CD4-positive, CD25-positive, alpha-beta regulatory T cell (primary cell): ENCODE data around the gene EHMT1. TPM values are rescaled to one million over a fixed set of nuclear protein-coding genes. Genes with fewer than 3 reads are reported as not detected.

Source experiments
- ATAC-seq, 2 donors: fragments of 150-1000 bp; cut with Tn5 transposase; one replicate each; pipeline ENCODE4 v1.10.0; 2021; ENCODE audit warnings: low read depth in 2 of 2, moderate number of reproducible peaks in 2 of 2, moderate library complexity in 1 of 2
- DNase-seq, 3 donors: peaks; one replicate each; pipeline versions ENCODE4 v3.0.0 to v3.0.0-alpha.2; 2012 to 2022; ENCODE audit warnings: mixed read lengths in 1 of 3
- H3K27ac ChIP-seq: one replicate; pipeline ENCODE4 v1.7.0; 2013; ENCODE audit warnings: mild to moderate bottlenecking, low read length; ENCODE audit not compliant: insufficient read depth, poor library complexity, severe bottlenecking
- H3K27me3 ChIP-seq: one replicate; pipeline ENCODE4 v1.7.0; 2013; ENCODE audit warnings: low read length; ENCODE audit not compliant: control insufficient read depth, insufficient read depth
- H3K36me3 ChIP-seq: one replicate; pipeline ENCODE4 v1.7.0; 2013; ENCODE audit warnings: mild to moderate bottlenecking, low read length, moderate library complexity; ENCODE audit not compliant: control insufficient read depth, insufficient read depth
- H3K4me1 ChIP-seq: 2 replicates; pipeline ENCODE4 v1.7.0; 2013; ENCODE audit warnings: mild to moderate bottlenecking, low read length; ENCODE audit not compliant: insufficient read depth, control insufficient read depth, poor library complexity, severe bottlenecking
- H3K4me3 ChIP-seq: one replicate; pipeline ENCODE4 v1.7.0; 2013; ENCODE audit warnings: low read depth, mild to moderate bottlenecking, low read length, moderate library complexity
- H3K9me3 ChIP-seq, 2 experiments: 1 replicate in 1 of 2; 2 replicates in 1 of 2; pipeline ENCODE4 v1.7.0; 2013; ENCODE audit warnings: low read length in 2 of 2, mild to moderate bottlenecking in 1 of 2, moderate library complexity in 1 of 2; ENCODE audit not compliant: control insufficient read depth in 2 of 2
- H3K27ac Mint-ChIP-seq, 3 donors: one replicate each; pipeline ENCODE4 v1.8.0; 2020 to 2022; ENCODE audit warnings: mild to moderate bottlenecking in 3 of 3, mixed read lengths in 3 of 3, moderate library complexity in 2 of 3
- H3K27me3 Mint-ChIP-seq: one replicate; pipeline ENCODE4 v1.8.0; 2022; ENCODE audit warnings: mild to moderate bottlenecking, mixed read lengths
- H3K36me3 Mint-ChIP-seq: one replicate; pipeline ENCODE4 v1.8.0; 2020; ENCODE audit warnings: mixed read lengths
- H3K4me1 Mint-ChIP-seq, 4 donors: one replicate each; pipeline ENCODE4 v1.8.0; 2020 to 2022; ENCODE audit warnings: mixed read lengths in 4 of 4, mild to moderate bottlenecking in 1 of 4
- H3K4me3 Mint-ChIP-seq, 4 donors: one replicate each; pipeline ENCODE4 v1.8.0; 2020 to 2022; ENCODE audit warnings: mild to moderate bottlenecking in 4 of 4, mixed read lengths in 4 of 4, moderate library complexity in 3 of 4
- H3K9me3 Mint-ChIP-seq, 7 donors: one replicate each; pipeline ENCODE4 v1.8.0; 2020 to 2022; ENCODE audit warnings: mixed read lengths in 7 of 7, mild to moderate bottlenecking in 3 of 7, moderate library complexity in 2 of 7
- polyA plus RNA-seq, 4 donors: library from polyadenylated mRNA; unstranded; fragments of 300-500 nt; fragmentation: Illumina TruSeq; gene quantifications; one replicate each; pipeline ENCODE4 v1.2.3, GENCODE V29; 2021
- total RNA-seq: library from RNA; stranded (reverse); gene quantifications from one replicate; pipeline ENCODE4 v1.2.3, GENCODE V29; 2022

Gene EHMT1
- total and polyA plus RNA-seq, 5 donors from 2014 or later, result 17.9 to 142 (median 20.0) TPM

DNA sequence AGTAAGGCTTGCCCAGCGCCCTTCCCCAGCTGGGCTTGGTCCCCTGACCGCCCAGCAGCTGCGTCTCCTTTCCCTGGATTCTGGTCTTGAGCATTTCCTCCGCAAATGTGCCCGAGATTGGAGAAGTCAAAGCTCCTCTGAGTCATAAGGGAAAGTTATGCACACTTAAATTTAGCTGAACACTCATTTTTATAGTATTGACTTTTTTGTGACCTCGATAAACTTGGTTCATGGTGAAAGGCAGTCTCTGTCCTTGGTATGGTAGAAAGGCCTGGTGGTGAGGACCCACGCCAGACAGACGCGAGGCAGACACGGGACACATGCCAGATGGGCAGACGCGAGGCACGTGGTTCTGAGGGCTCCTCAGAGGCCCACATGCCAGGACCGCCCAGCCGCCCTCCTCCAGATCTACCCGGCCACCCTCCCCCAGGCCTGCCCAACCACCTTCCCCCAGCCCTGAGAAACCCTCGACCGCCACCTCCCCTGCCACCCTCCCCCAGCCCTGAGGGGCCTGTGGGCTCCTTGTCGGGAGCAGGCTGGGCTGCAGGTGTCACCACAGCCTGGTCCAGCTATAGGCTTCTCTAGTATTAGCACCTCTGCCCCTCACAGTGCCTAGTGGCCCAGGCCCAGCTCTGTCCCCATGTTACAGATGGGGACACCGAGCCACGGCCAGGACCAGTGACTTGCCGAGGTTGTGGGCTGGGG, 197.9 kb downstream of the EHMT1 start:
- peaks cover 0 to 2% (median 0%) of the 10 kb centered on the region in 7 donors for H3K9me3 Mint-ChIP-seq
- peaks cover 72% of the 10 kb centered on the region for H3K36me3 ChIP-seq

DNA sequence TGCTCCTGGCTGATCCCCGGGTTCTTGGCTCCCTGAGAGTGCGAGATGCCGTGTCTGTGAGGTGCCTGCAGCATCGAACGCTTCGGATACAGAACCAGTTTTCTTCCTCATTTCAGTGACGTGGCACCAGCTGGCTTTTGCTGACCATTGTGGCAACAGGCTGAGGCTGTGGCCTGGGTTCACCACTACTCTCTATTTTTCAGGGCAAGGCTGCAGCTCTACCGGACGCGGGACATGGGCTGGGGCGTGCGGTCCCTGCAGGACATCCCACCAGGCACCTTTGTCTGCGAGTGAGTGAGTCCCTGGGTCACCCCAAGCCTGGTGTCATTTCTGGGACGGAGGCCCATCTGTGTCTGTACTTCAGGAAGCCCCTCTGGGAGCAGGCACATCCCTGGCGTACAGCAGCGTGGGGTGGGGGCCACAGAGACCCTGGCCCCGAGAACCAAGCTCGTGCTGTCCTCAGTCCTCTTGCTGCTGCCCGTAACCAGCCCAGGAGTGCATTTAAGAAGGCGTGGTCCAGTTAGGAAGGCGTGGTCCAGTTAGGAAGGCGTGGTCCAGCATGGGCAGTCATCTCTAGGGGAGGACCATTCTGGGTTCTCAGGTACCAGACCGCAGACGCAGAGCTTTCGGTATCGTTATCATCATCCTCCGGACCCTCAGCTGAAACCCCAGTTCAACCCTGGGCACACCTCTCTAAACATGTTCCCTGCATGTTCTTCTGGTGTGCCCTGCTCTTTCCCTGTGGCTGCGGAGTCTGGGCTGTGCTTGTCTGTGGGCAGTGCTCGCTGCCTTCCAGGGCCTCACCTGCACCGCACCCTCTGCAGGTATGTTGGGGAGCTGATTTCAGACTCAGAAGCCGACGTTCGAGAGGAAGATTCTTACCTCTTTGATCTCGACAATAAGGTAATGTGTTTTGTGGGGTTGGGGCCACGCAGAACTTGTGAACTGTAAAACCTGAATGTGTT, 198.7 kb downstream of the EHMT1 start:
- Mint-ChIP-seq H3K9me3 (peaks cover 0 to 2% (median 0%) of the 10 kb centered on the region in 7 donors), H3K27ac (no peak overlapping the region), H3K36me3 (peaks cover 49% of the 10 kb centered on the region), H3K4me1 (peaks cover 0 to 6% (median 2%) of the 10 kb centered on the region in 4 donors), H3K4me3 (no peak overlapping the region), H3K27me3 (no peaks in the 10 kb centered on the region)
- Histone ChIP-seq H3K36me3 (peaks cover 74% of the 10 kb centered on the region), H3K4me1 (no peaks in the 10 kb centered on the region), H3K4me3 (no peak overlapping the region), H3K27me3 (no peaks in the 10 kb centered on the region), H3K27ac (no peak overlapping the region), H3K9me3 (no peaks in the 10 kb centered on the region)
- no peak for DNase-seq
- ATAC-seq, result no peak

More for the DNA sequence above, 197.9 kb downstream of the EHMT1 start:
- Mint-ChIP-seq H3K27ac (no peak overlapping the region), H3K4me1 (peaks cover 0 to 3% (median 1%) of the 10 kb centered on the region in 4 donors), H3K27me3 (no peaks in the 10 kb centered on the region), H3K4me3 (no peak overlapping the region), H3K36me3 (peaks cover 40% of the 10 kb centered on the region)
- Histone ChIP-seq H3K4me3 (no peak overlapping the region), H3K9me3 (no peaks in the 10 kb centered on the region), H3K27ac (no peak overlapping the region), H3K4me1 (no peaks in the 10 kb centered on the region), H3K27me3 (no peaks in the 10 kb centered on the region)
- ATAC-seq (no peak), DNase-seq (no peak)

DNA sequence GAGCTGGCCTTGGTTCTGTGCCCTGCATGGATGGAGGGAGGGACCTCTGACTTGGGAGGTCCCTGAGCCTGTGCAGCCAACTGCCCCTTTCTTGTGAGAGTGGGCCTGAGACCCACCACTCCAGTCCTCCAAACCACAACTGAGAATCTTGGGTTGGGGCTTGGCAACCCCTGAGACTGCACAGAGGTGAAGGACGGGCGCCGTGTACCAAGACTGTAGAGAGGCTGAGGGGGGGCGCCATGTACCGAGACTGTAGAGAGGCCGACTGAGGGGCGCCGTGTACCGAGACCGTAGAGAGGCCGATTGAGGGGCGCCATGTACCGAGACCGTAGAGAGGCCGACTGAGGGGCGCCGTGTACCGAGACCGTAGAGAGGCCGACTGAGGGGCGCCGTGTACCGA, 199.5 kb downstream of the EHMT1 start:
- Mint-ChIP-seq H3K4me3 (no peak overlapping the region), H3K27ac (no peak overlapping the region), H3K4me1 (peaks cover 0 to 6% (median 2%) of the 10 kb centered on the region in 4 donors), H3K27me3 (no peaks in the 10 kb centered on the region), H3K9me3 (peaks cover 0 to 2% (median 0%) of the 10 kb centered on the region in 7 donors), H3K36me3 (peaks cover 49% of the 10 kb centered on the region)
- H3K4me3 ChIP-seq, result no peak overlapping the region
- H3K36me3 ChIP-seq, result peaks cover 67% of the 10 kb centered on the region
- DNase-seq (no peak), ATAC-seq (no peak)
- no peaks in the 10 kb centered on the region for H3K27me3 ChIP-seq
- H3K4me1 ChIP-seq, result no peaks in the 10 kb centered on the region
- H3K27ac ChIP-seq, result no peak overlapping the region
- H3K9me3 ChIP-seq, result no peaks in the 10 kb centered on the region

DNA sequence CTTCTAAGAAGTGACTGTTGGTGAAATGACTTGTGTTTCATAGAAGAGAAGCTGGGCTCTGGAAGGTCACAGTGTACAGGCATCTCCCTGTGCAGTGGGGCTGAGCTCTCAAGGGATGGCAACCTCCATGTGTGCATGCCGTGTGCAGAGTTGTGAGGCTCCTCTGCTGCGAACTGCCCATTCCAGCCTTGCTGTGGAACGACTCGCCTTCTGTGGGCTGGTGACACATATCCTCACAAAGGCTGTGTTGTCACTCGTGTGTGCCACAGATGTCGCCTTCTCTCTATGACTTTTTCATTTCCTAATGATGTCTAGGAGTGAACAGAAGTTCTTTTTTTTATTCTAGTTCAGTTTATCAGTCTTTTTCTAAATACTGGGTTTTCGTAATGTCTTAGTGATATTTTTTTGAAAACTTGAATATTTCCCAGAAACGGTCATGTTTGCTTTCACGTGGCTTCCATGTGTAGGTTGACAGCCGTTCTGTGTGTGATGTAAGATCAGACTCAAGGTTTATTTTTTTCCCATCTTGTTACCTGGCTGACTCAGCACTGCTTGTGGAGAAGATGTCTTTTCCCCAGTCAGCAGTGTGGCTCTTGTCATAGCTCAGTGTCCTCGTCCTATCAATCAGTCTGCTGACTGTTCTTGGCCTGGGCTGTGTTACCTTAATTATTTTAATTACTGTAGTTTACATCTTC, 201.5 kb downstream of the EHMT1 start:
- Histone ChIP-seq H3K4me1 (no peaks in the 10 kb centered on the region), H3K4me3 (no peak overlapping the region), H3K27me3 (no peaks in the 10 kb centered on the region), H3K36me3 (peaks cover 63% of the 10 kb centered on the region), H3K9me3 (no peaks in the 10 kb centered on the region), H3K27ac (no peak overlapping the region)
- DNase-seq (no peak), ATAC-seq (no peak)
- Mint-ChIP-seq H3K27me3 (no peaks in the 10 kb centered on the region), H3K9me3 (peaks cover 0 to 2% (median 0%) of the 10 kb centered on the region in 7 donors), H3K4me3 (no peak overlapping the region), H3K36me3 (peaks cover 62% of the 10 kb centered on the region), H3K27ac (no peak overlapping the region), H3K4me1 (peaks cover 0 to 8% (median 5%) of the 10 kb centered on the region in 4 donors)

DNA sequence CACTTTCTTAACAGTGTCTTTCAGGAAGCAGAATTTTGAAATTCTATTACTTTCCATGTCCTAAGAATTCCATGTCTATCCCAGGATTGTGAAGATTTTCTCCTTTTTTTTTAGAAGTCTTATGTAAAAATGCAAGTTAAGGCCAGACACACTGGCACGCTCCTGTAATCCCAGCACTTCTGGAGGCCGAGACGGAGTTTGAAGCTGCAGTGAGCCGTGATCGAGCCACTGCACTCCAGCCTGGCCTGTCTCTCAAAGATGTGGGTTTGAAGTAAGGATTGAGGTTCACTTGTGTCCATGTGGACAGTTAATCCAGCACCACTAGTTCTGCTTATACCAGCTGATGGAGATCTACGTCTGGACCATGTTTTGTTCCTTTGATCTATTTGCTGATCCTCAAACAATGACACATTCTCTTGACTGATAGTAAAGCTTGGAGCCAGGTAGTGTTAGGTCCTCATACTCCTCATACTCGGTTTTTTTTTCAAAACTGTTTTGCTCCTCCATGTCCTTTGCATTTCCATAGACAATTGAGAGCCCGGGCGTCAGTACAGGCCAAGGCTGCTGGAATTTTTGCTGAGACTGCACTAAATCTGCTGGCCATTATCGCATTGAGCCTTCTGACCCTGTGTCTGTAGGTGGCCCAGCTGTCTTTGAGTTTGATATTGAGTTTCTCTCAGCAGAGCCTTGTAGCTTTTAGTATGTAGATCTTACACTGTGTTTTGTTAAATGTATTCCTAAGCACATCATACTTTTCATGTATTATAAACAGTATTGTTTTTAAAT, 205.4 kb downstream of the EHMT1 start:
- Histone ChIP-seq H3K4me3 (no peak overlapping the region), H3K36me3 (peaks cover 54% of the 10 kb centered on the region), H3K27me3 (no peaks in the 10 kb centered on the region), H3K9me3 (no peaks in the 10 kb centered on the region), H3K27ac (no peak overlapping the region), H3K4me1 (no peaks in the 10 kb centered on the region)
- DNase-seq, result no peak
- Mint-ChIP-seq H3K4me3 (no peak overlapping the region), H3K27me3 (no peaks in the 10 kb centered on the region), H3K4me1 (peaks cover 0 to 10% (median 7%) of the 10 kb centered on the region in 4 donors), H3K27ac (peak overlapping the region in 2 of 3 donors; percentile 37 to 51), H3K36me3 (peaks cover 57% of the 10 kb centered on the region), H3K9me3 (peaks cover 0 to 4% (median 0%) of the 10 kb centered on the region in 7 donors)
- ATAC-seq, result no peak

DNA sequence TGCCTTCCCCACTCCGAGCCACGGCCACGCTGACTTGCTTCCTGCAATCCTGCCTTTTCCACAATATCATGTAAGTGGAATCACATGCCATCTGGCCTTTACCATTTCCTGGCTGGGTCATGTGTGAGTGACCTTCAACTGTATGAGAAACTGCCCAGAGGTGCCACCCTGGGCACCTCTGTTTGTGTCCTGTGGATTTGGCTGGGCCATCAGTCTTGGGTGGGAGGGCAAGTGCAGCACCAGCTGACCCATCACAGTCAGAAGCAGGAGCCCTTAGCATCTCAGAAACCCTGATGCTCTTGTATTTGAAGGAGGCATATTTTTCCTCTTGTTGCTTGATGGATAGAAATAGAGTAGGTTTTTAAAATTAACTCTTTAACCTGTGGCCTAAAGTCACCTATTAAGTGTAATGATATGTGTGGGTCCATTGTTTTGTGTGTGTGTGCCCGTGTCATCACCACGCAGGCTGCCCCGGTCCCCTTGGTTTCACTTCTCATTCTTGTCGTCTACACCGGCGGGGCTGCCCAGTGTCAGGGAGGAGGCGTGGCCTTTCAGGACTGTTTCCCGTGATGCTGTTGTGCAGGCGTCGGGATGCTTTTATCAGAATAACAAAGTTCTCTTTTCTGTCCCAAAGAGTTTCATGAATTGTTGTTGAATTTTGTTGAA, 206.7 kb downstream of the EHMT1 start:
- Histone ChIP-seq H3K27ac (no peak overlapping the region), H3K36me3 (peaks cover 55% of the 10 kb centered on the region), H3K4me1 (no peaks in the 10 kb centered on the region), H3K4me3 (no peak overlapping the region), H3K27me3 (no peaks in the 10 kb centered on the region), H3K9me3 (no peaks in the 10 kb centered on the region)
- ATAC-seq (no peak), DNase-seq (no peak)
- peaks cover 0 to 10% (median 7%) of the 10 kb centered on the region in 4 donors for H3K4me1 Mint-ChIP-seq
- peaks cover 54% of the 10 kb centered on the region for H3K36me3 Mint-ChIP-seq
- peaks cover 0 to 4% (median 0%) of the 10 kb centered on the region in 7 donors for H3K9me3 Mint-ChIP-seq
- no peak overlapping the region for H3K27ac Mint-ChIP-seq
- H3K4me3 Mint-ChIP-seq, result no peak overlapping the region
- no peaks in the 10 kb centered on the region for H3K27me3 Mint-ChIP-seq
